SH-SY5Y (cell line): ENCODE measurements around the gene COX7B2.

Experiments used
- GATA2 ChIP-seq: IDR thresholded peaks from 2 replicates; pipeline ENCODE4 v1.6.1; 2011; ENCODE audit warnings: mild to moderate bottlenecking, low read depth, low read length
- GATA3 ChIP-seq: IDR thresholded peaks from 2 replicates; pipeline ENCODE4 v1.6.1; 2011; ENCODE audit warnings: low read depth, mild to moderate bottlenecking, low read length, moderate library complexity

DNA sequence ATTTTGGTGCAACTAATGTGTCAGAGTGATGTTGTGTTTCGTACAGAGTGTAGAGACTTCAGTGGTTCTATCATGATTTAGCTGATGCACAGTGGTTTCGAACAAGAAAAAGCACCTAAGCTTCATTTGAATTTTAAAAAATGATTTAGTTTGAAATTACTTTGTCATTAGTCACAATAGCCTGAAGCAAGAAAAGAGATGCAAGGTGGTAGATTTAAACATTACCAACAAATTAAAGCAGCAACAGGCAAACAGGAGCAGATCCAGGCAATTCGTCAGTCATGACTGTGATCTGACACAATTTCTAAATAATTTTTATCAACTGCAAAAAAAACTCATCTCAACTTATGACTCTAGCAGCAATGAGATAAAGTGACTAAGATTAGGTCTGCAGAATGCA lies 24.6 kb upstream of the COX7B2 start:
- TF ChIP-seq GATA3 (no peak), GATA2 (no peak)
